ENCODE results near the gene KCNK6. TPM values are rescaled to one million over a fixed set of nuclear protein-coding genes. Genes with fewer than 3 reads are reported as not detected.
"Not testable (repeated sequence)": the region's sequence is repeated elsewhere in the genome, so short reads cannot be mapped to it uniquely, and the experiment has no call there.

KCNK6 gene
- total RNA-seq, 1 donor from 2014 or later: 15.8 TPM

DNA sequence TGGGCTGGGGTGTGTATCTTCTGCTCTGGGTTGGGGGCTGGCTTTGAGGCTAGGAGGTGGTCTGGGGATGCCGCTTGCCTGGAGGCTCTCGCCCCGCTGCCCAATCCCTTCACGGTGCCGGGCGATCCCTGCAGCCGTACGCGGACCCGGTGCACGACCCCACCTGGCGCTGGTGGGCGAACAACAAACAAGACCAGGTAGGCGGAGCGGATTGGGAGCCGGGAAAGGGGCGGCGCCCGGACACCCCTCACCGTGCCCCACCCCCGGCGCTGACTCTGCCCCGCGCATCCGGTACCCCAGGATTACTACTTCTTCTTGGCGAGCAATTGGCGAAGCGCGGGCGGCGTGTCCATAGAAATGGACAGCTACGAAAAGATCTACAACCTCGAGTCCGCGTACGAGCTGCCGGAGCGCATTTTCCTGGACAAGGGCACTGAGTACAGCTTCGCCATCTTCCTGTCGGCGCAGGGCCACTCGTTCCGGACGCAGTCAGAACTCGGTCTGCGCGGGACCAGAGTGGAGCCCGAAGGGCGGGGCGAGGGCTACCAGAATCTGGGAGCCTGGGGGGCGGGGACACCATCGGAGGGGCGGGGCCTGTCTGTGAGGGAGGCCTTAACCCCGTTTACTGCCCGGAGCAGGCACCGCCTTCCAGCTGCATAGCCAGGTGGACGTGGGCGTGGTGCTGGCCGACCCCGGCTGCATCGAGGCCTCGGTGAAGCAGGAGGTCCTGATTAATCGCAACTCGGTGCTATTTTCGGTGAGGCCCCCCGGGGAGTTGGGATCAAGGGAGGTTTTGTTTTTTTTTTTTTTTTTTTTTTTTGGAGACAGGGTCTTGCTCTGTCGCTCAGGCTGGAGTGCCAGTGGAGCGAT lies 42.7 kb downstream of the KCNK6 start:
- H3K9me3 Mint-ChIP-seq (ENCODE audit: unreplicated experiment): no peaks in the 10 kb centered on the region
- H3K4me3 Mint-ChIP-seq (ENCODE audit: unreplicated experiment): peak overlapping the region; percentile 86
- peaks cover 6% of the 10 kb centered on the region for H3K36me3 Mint-ChIP-seq (ENCODE audit: low read depth, unreplicated experiment)
- peaks cover 23% of the 10 kb centered on the region for H3K27me3 Mint-ChIP-seq (ENCODE audit: unreplicated experiment)
- peaks cover 7% of the 10 kb centered on the region for H3K4me1 Mint-ChIP-seq (ENCODE audit: unreplicated experiment)
- TF ChIP-seq CTCF (IDR thresholded peaks at IDR 0.05; ENCODE audit: unreplicated experiment): no peak
- DNase-seq (ENCODE audit: low spot score): peak; percentile 82
- H3K27ac Mint-ChIP-seq (ENCODE audit: unreplicated experiment): peak overlapping the region; percentile 57

- H3K27ac Mint-ChIP-seq (ENCODE audit: unreplicated experiment); H3K36me3 Mint-ChIP-seq (ENCODE audit: low read depth, unreplicated experiment); H3K9me3 Mint-ChIP-seq (ENCODE audit: unreplicated experiment); H3K4me1 Mint-ChIP-seq (ENCODE audit: unreplicated experiment); H3K4me3 Mint-ChIP-seq (ENCODE audit: unreplicated experiment); DNase-seq (ENCODE audit: low spot score): not testable (repeated sequence)
- H3K27me3 Mint-ChIP-seq (ENCODE audit: unreplicated experiment): peaks cover 22% of the 10 kb centered on the region
Observed at GRCh38 chr19:38362946-38363688, 43.5 kb downstream of the KCNK6 start.

- Mint-ChIP-seq H3K9me3 (ENCODE audit: unreplicated experiment) (no peaks in the 10 kb centered on the region), H3K4me1 (ENCODE audit: unreplicated experiment) (no peaks in the 10 kb centered on the region), H3K36me3 (ENCODE audit: low read depth, unreplicated experiment) (no peaks in the 10 kb centered on the region)
Observed at GRCh38 chr19:38367041-38367440, 47.4 kb downstream of the KCNK6 start.

DNA sequence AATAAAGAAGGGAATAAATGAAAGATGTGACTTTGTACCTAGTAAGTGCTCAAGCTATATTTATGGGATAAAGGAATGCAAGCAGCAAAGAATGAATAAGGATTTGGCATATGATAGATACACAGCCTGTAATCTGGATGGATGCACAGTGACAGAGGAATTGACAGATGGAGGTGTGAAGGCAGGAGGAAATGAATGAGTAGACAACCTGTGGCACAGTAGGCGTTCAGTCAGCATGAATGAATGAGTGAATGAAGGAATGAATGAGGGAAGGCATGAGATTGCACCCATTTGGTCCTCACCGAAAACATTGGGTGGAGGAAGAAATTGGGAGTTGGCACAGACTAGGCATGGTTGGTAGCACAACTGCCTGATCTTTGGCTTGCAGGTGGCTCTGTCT lies 49.9 kb downstream of the KCNK6 start:
- no peak overlapping the region for H3K4me3 Mint-ChIP-seq (ENCODE audit: unreplicated experiment)
- H3K4me1 Mint-ChIP-seq (ENCODE audit: unreplicated experiment): peaks cover 4% of the 10 kb centered on the region
- no peaks in the 10 kb centered on the region for H3K9me3 Mint-ChIP-seq (ENCODE audit: unreplicated experiment)
- no peak overlapping the region for H3K27ac Mint-ChIP-seq (ENCODE audit: unreplicated experiment)
- TF ChIP-seq CTCF (IDR thresholded peaks at IDR 0.05; ENCODE audit: unreplicated experiment): no peak
- DNase-seq (ENCODE audit: low spot score): no peak
- H3K27me3 Mint-ChIP-seq (ENCODE audit: unreplicated experiment): peaks cover 6% of the 10 kb centered on the region
- no peaks in the 10 kb centered on the region for H3K36me3 Mint-ChIP-seq (ENCODE audit: low read depth, unreplicated experiment)

More at GRCh38 chr19:38367041-38367440, 47.4 kb downstream of the KCNK6 start:
- Mint-ChIP-seq H3K4me3 (ENCODE audit: unreplicated experiment) (no peak overlapping the region), H3K27ac (ENCODE audit: unreplicated experiment) (no peak overlapping the region), H3K27me3 (ENCODE audit: unreplicated experiment) (peaks cover 8% of the 10 kb centered on the region)
- TF ChIP-seq CTCF (IDR thresholded peaks at IDR 0.05; ENCODE audit: unreplicated experiment): no peak
- no peak for DNase-seq (ENCODE audit: low spot score)

DNA sequence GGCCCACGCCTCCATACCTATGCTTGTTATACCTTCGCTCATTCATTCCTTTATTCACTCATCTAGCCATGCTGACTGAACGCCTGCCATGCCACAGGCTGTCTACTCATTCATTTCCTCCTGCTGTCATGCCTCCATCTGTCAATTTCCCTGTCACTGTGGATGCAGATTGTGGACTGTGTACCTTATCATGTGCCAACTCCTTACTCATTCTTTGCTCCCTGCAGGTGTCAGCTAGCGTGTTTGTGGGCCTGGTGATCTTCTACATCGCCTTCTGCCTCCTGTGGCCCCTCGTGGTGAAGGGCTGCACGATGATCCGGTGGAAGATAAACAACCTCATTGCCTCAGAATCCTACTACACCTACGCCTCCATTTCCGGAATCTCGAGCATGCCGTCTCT lies 50.7 kb downstream of the KCNK6 start:
- no peak for DNase-seq (ENCODE audit: low spot score)
- Mint-ChIP-seq H3K4me3 (ENCODE audit: unreplicated experiment) (no peak overlapping the region), H3K9me3 (ENCODE audit: unreplicated experiment) (no peaks in the 10 kb centered on the region), H3K27ac (ENCODE audit: unreplicated experiment) (no peak overlapping the region), H3K4me1 (ENCODE audit: unreplicated experiment) (peaks cover 9% of the 10 kb centered on the region), H3K27me3 (ENCODE audit: unreplicated experiment) (peaks cover 5% of the 10 kb centered on the region), H3K36me3 (ENCODE audit: low read depth, unreplicated experiment) (no peaks in the 10 kb centered on the region)
- no peak for TF ChIP-seq CTCF (IDR thresholded peaks at IDR 0.05; ENCODE audit: unreplicated experiment)
